ENCODE results near the gene AUTS2. TPM values are rescaled to one million over a fixed set of nuclear protein-coding genes. Genes with fewer than 3 reads are reported as not detected.

The AUTS2 gene
- total and polyA plus RNA-seq, 2 of the 8 experiments (the other 6 are each of a cell fraction or from before 2014, with no cell fraction given), result 25.9 to 101 TPM

GRCh38 chr7:70504254-70504653 is 906.0 kb downstream of the AUTS2 start:
- H2BK12ac ChIP-seq (ENCODE audit: low read depth, low read length), result no peak overlapping the region
- ChIA-PET POLR2A (ENCODE audit: partially characterized antibody) (no interaction called here), CTCF (ENCODE audit: partially characterized antibody) (interaction anchor here (0.6 kb wide), 1 partner anchor 367 kb away, joined by 3 read pairs; no protein-coding TSS in a partner anchor)
- no peak for FAIRE-seq
- no peak for TF ChIP-seq EGR1 (IDR thresholded peaks at IDR 0.05; ENCODE audit: borderline replicate concordance, low read depth, low read length)
- TF ChIP-seq SP1 (IDR thresholded peaks at IDR 0.05; ENCODE audit: low read depth, low read length), result no peak
- TF ChIP-seq CTCF (IDR thresholded peaks at IDR 0.05; ENCODE audit: control extremely low read depth in 1 of 3, insufficient read depth in 1 of 3, low read depth in 1 of 3, low read length in 3 of 3), result no peak
- no peak for TF ChIP-seq BCL11A (IDR thresholded peaks at IDR 0.05; ENCODE audit: low read depth in 2 of 2, low read length in 2 of 2)
- TF ChIP-seq CHD1 (IDR thresholded peaks at IDR 0.05; ENCODE audit: low read depth, low read length), result no peak
- TF ChIP-seq FOSL1 (IDR thresholded peaks at IDR 0.05; ENCODE audit: insufficient read depth, low read depth, low read length), result no peak
- H3K4me2 ChIP-seq (ENCODE audit: insufficient read depth in 1 of 2, low read depth in 2 of 2, low read length in 2 of 2), result no peak overlapping the region
- no peaks in the 10 kb centered on the region for H3K9me3 ChIP-seq (ENCODE audit: insufficient read depth in 2 of 2, low read depth in 1 of 2, low read length in 1 of 2)
- no peak overlapping the region for H3K56ac ChIP-seq (replicated peaks; ENCODE audit: insufficient read length, low read depth, low read length)
- H2AFZ ChIP-seq (ENCODE audit: low read length), result no peak overlapping the region
- H3K23ac ChIP-seq (ENCODE audit: insufficient read length), result no peak overlapping the region
- H4K91ac ChIP-seq (replicated peaks; ENCODE audit: insufficient read length, low read length), result no peak overlapping the region
- no peak overlapping the region for H3K18ac ChIP-seq (ENCODE audit: extremely low read depth, low read length)
- no peak overlapping the region for H2BK20ac ChIP-seq (ENCODE audit: low read length)
- H2BK15ac ChIP-seq (ENCODE audit: low read length), result no peak overlapping the region
- no peak overlapping the region for H3K4me3 ChIP-seq (ENCODE audit: extremely low read depth in 1 of 4, insufficient read depth in 2 of 4, low read depth in 3 of 4, low read length in 4 of 4)
- 90% methylated on average over 6 of the region's 6 CpGs; no CpG with 5 or more reads in 1 of the 2 experiments for WGBS, 2 experiments (ENCODE audit: extremely low coverage in 1 of 2, insufficient coverage in 1 of 2, insufficient read length in 1 of 2, insufficient replicate concordance in 2 of 2, low coverage in 1 of 2, low lambda C conversion rate in 2 of 2, missing lambda C conversion rate in 1 of 2)
- no peak for DNase-seq (ENCODE audit: low read depth in 1 of 2, low spot score in 2 of 2)
- H2BK120ac ChIP-seq (replicated peaks; ENCODE audit: low read depth, low read length), result no peak overlapping the region
- H3K23me2 ChIP-seq (ENCODE audit: low read depth, low read length), result no peaks in the 10 kb centered on the region
- no peaks in the 10 kb centered on the region for H3K36me3 ChIP-seq (ENCODE audit: control insufficient read depth in 2 of 4, insufficient read depth in 4 of 4, low read length in 3 of 4)
- H3K4me1 ChIP-seq (replicated peaks in 1 of 4; ENCODE audit: control insufficient read depth in 3 of 4, insufficient read depth in 4 of 4, low read length in 3 of 4), result no peaks in the 10 kb centered on the region
- H2AK5ac ChIP-seq (ENCODE audit: low read depth, low read length), result no peak overlapping the region
- H3K9ac ChIP-seq (replicated peaks in 1 of 4; ENCODE audit: extremely low read depth in 1 of 4, low read depth in 3 of 4, low read length in 3 of 4), result no peak overlapping the region
- no peaks in the 10 kb centered on the region for H4K20me1 ChIP-seq (replicated peaks in 1 of 2; ENCODE audit: control insufficient read depth in 1 of 2, insufficient read depth in 2 of 2, low read length in 2 of 2)
- H3K79me1 ChIP-seq (ENCODE audit: low read depth, low read length), result no peaks in the 10 kb centered on the region
- H4K5ac ChIP-seq (ENCODE audit: insufficient read length, low read depth, low read length), result no peak overlapping the region
- H3K4ac ChIP-seq (replicated peaks; ENCODE audit: insufficient read length, low read depth, low read length), result no peak overlapping the region
- H3K27ac ChIP-seq (ENCODE audit: low read depth, low read length), result no peak overlapping the region
- no peaks in the 10 kb centered on the region for H3K27me3 ChIP-seq (replicated peaks in 1 of 4; ENCODE audit: control insufficient read depth in 3 of 4, extremely low read depth in 1 of 4, insufficient read depth in 3 of 4, low read length in 3 of 4)
- no peak overlapping the region for H4K8ac ChIP-seq (ENCODE audit: extremely low read depth, insufficient read depth, low read length)
- no peak overlapping the region for H2BK5ac ChIP-seq (ENCODE audit: low read depth, low read length)
- no peaks in the 10 kb centered on the region for H3K79me2 ChIP-seq (ENCODE audit: control insufficient read depth in 1 of 2, insufficient read depth in 2 of 2, low read length in 2 of 2)
- no peak overlapping the region for H3K14ac ChIP-seq (ENCODE audit: insufficient read length)
